ENCODE data around the gene INSM2. TPM values are rescaled to one million over a fixed set of nuclear protein-coding genes. Genes with fewer than 3 reads are reported as not detected.

INSM2 gene
- total RNA-seq, 1 donor from 2014 or later = not detected

GRCh38 chr14:35565871-35566464 lies 32.0 kb downstream of the INSM2 start:
- no peaks in the 10 kb centered on the region for H3K9me3 Mint-ChIP-seq (ENCODE audit: unreplicated experiment)
- no peak for TF ChIP-seq CTCF (IDR thresholded peaks at IDR 0.05; ENCODE audit: insufficient read depth, low read depth, low read length)
- TF ChIP-seq EZH2 (IDR thresholded peaks at IDR 0.05; ENCODE audit: insufficient read depth, low read length) = no peak
- H3K27me3 ChIP-seq (ENCODE audit: insufficient read depth, low read length) = no peaks in the 10 kb centered on the region
- H3K9me3 ChIP-seq (ENCODE audit: insufficient read depth, low read depth, low read length) = no peaks in the 10 kb centered on the region
- no peaks in the 10 kb centered on the region for H4K20me1 ChIP-seq (ENCODE audit: insufficient read depth, low read length)
- no peak overlapping the region for H2AFZ ChIP-seq (ENCODE audit: low read depth, low read length)
- H3K4me2 ChIP-seq (ENCODE audit: low read length) = no peak overlapping the region
- DNase-seq (ENCODE audit: low read depth) (no peak), FAIRE-seq (no peak)
- no peaks in the 10 kb centered on the region for H3K27me3 Mint-ChIP-seq (ENCODE audit: low read depth, unreplicated experiment)
- no peak overlapping the region for H3K27ac Mint-ChIP-seq (ENCODE audit: unreplicated experiment)
- H3K4me1 Mint-ChIP-seq (ENCODE audit: low read depth, unreplicated experiment) = no peaks in the 10 kb centered on the region
- no peaks in the 10 kb centered on the region for H3K4me1 ChIP-seq (ENCODE audit: insufficient read depth, low read length)
- H3K27ac ChIP-seq (ENCODE audit: low read depth, low read length) = no peak overlapping the region
- no peak overlapping the region for H3K4me3 Mint-ChIP-seq (ENCODE audit: unreplicated experiment)
- no peak overlapping the region for H3K4me3 ChIP-seq (ENCODE audit: insufficient read depth, low read depth, low read length)
- H3K9ac ChIP-seq (ENCODE audit: low read length) = no peak overlapping the region
- H3K36me3 Mint-ChIP-seq (ENCODE audit: low read depth, unreplicated experiment) = no peaks in the 10 kb centered on the region
- H3K79me2 ChIP-seq (ENCODE audit: insufficient read depth, low read length) = no peaks in the 10 kb centered on the region
- no peaks in the 10 kb centered on the region for H3K36me3 ChIP-seq (ENCODE audit: insufficient read depth, low read length)

DNA sequence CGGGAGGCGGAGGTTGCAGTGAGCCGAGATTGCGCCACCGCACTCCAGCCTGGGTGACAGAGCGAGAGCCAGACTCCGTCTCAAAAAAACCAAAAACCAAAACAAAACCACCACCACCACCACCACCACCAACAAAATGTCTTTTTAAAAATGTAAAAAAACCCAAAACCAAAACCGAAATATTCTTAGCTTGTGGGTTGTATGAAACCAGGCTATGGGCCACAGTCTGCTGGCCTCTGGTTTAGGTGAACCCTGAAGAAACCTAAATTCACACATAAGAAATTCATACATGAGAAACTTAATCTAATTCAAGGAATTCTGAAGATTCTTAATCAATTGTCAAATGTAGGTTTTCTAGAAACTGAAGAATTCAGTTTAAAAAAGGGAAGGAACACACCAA lies 37.6 kb downstream of the INSM2 start:
- Histone ChIP-seq H3K4me3 (ENCODE audit: insufficient read depth, low read depth, low read length) (no peak overlapping the region), H3K27ac (ENCODE audit: low read depth, low read length) (no peak overlapping the region), H3K4me1 (ENCODE audit: insufficient read depth, low read length) (no peaks in the 10 kb centered on the region), H2AFZ (ENCODE audit: low read depth, low read length) (no peak overlapping the region), H3K36me3 (ENCODE audit: insufficient read depth, low read length) (no peaks in the 10 kb centered on the region), H3K9me3 (ENCODE audit: insufficient read depth, low read depth, low read length) (no peaks in the 10 kb centered on the region), H4K20me1 (ENCODE audit: insufficient read depth, low read length) (no peaks in the 10 kb centered on the region), H3K4me2 (ENCODE audit: low read length) (no peak overlapping the region), H3K9ac (ENCODE audit: low read length) (no peak overlapping the region), H3K27me3 (ENCODE audit: insufficient read depth, low read length) (no peaks in the 10 kb centered on the region), H3K79me2 (ENCODE audit: insufficient read depth, low read length) (no peaks in the 10 kb centered on the region)
- no peak overlapping the region for H3K27ac Mint-ChIP-seq (ENCODE audit: unreplicated experiment)
- no peak for TF ChIP-seq CTCF (IDR thresholded peaks at IDR 0.05; ENCODE audit: insufficient read depth, low read depth, low read length)
- TF ChIP-seq EZH2 (IDR thresholded peaks at IDR 0.05; ENCODE audit: insufficient read depth, low read length) = no peak
- H3K36me3 Mint-ChIP-seq (ENCODE audit: low read depth, unreplicated experiment) = no peaks in the 10 kb centered on the region
- H3K9me3 Mint-ChIP-seq (ENCODE audit: unreplicated experiment) = no peaks in the 10 kb centered on the region
- no peaks in the 10 kb centered on the region for H3K4me1 Mint-ChIP-seq (ENCODE audit: low read depth, unreplicated experiment)
- DNase-seq (ENCODE audit: low read depth) (no peak), FAIRE-seq (no peak)
- no peaks in the 10 kb centered on the region for H3K27me3 Mint-ChIP-seq (ENCODE audit: low read depth, unreplicated experiment)
- H3K4me3 Mint-ChIP-seq (ENCODE audit: unreplicated experiment) = no peak overlapping the region

- no peaks in the 10 kb centered on the region for H3K4me1 ChIP-seq (ENCODE audit: insufficient read depth, low read length)
- Mint-ChIP-seq H3K27ac (ENCODE audit: unreplicated experiment) (no peak overlapping the region), H3K9me3 (ENCODE audit: unreplicated experiment) (no peaks in the 10 kb centered on the region), H3K4me3 (ENCODE audit: unreplicated experiment) (no peak overlapping the region), H3K4me1 (ENCODE audit: low read depth, unreplicated experiment) (peaks cover 4% of the 10 kb centered on the region), H3K36me3 (ENCODE audit: low read depth, unreplicated experiment) (peaks cover under 1% of the 10 kb centered on the region), H3K27me3 (ENCODE audit: low read depth, unreplicated experiment) (no peaks in the 10 kb centered on the region)
- TF ChIP-seq EZH2 (IDR thresholded peaks at IDR 0.05; ENCODE audit: insufficient read depth, low read length) (no peak), CTCF (IDR thresholded peaks at IDR 0.05; ENCODE audit: insufficient read depth, low read depth, low read length) (no peak)
- FAIRE-seq (no peak), DNase-seq (ENCODE audit: low read depth) (no peak)
- H3K27ac ChIP-seq (ENCODE audit: low read depth, low read length) = no peak overlapping the region
- H3K79me2 ChIP-seq (ENCODE audit: insufficient read depth, low read length) = no peaks in the 10 kb centered on the region
- H4K20me1 ChIP-seq (ENCODE audit: insufficient read depth, low read length) = no peaks in the 10 kb centered on the region
- H3K9ac ChIP-seq (ENCODE audit: low read length) = no peak overlapping the region
- H3K27me3 ChIP-seq (ENCODE audit: insufficient read depth, low read length) = no peaks in the 10 kb centered on the region
- no peaks in the 10 kb centered on the region for H3K9me3 ChIP-seq (ENCODE audit: insufficient read depth, low read depth, low read length)
- H3K36me3 ChIP-seq (ENCODE audit: insufficient read depth, low read length) = no peaks in the 10 kb centered on the region
- H3K4me2 ChIP-seq (ENCODE audit: low read length) = no peak overlapping the region
- H2AFZ ChIP-seq (ENCODE audit: low read depth, low read length) = no peak overlapping the region
- H3K4me3 ChIP-seq (ENCODE audit: insufficient read depth, low read depth, low read length) = no peak overlapping the region
Measured at GRCh38 chr14:35573911-35574310, 39.9 kb downstream of the INSM2 start.
